H1 (cell line): ENCODE measurements around the gene PSMC2. TPM values are rescaled to one million over a fixed set of nuclear protein-coding genes. Genes with fewer than 3 reads are reported as not detected.

Experiments used
- CTCF ChIA-PET: fragments of 300-600 bp; sonication (Branson Sonifier 250); formaldehyde crosslinking; loops from one replicate; lab custom pipeline; 2021; ENCODE audit not compliant: partially characterized antibody; lab: Charles Lee
- POLR2A ChIA-PET: fragments of 300-600 bp; sonication (Branson Sonifier 250); formaldehyde crosslinking; loops from one replicate; lab custom pipeline; 2021; ENCODE audit warnings: inconsistent platforms; ENCODE audit not compliant: partially characterized antibody; lab: Charles Lee
- DNase-seq, 2 experiments: peaks; one replicate each; pipeline versions ENCODE4 v3.0.0 to v3.0.0-alpha.2; 2010 to 2022; ENCODE audit warnings: low spot score in 2 of 2, low read depth in 1 of 2, mixed read lengths in 1 of 2
- FAIRE-seq: peaks from 2 replicates; lab custom pipeline; 2011; peaks lifted over from hg19 to GRCh38; lab: Jason Lieb, UNC
- H2AFZ ChIP-seq: 2 replicates; pipeline ENCODE4 v1.8.1; 2012; ENCODE audit warnings: low read length, inconsistent platforms
- H2AK5ac ChIP-seq: 2 replicates; pipeline ENCODE4 v1.6.1; 2013; ENCODE audit warnings: low read depth, low read length
- H2BK120ac ChIP-seq: replicated peaks from 2 replicates; pipeline ENCODE3; 2013; ENCODE audit warnings: low read depth, low read length, inconsistent platforms
- H2BK12ac ChIP-seq: 2 replicates; pipeline ENCODE4 v1.6.1; 2013; ENCODE audit warnings: low read depth, low read length
- H2BK15ac ChIP-seq: 2 replicates; pipeline ENCODE4 v1.6.1; 2013; ENCODE audit warnings: low read length
- H2BK20ac ChIP-seq: 2 replicates; pipeline ENCODE4 v1.6.1; 2013; ENCODE audit warnings: low read length
- H2BK5ac ChIP-seq: 2 replicates; pipeline ENCODE4 v1.6.1; 2013; ENCODE audit warnings: low read depth, low read length
- H3K14ac ChIP-seq: 2 replicates; pipeline ENCODE4 v1.6.1; 2013; ENCODE audit warnings: inconsistent platforms; ENCODE audit not compliant: insufficient read length
- H3K18ac ChIP-seq: 2 replicates; pipeline ENCODE4 v1.6.1; 2013; ENCODE audit warnings: low read length; ENCODE audit errors: extremely low read depth
- H3K23ac ChIP-seq: 2 replicates; pipeline ENCODE4 v1.6.1; 2013; ENCODE audit warnings: inconsistent platforms; ENCODE audit not compliant: insufficient read length
- H3K23me2 ChIP-seq: 2 replicates; pipeline ENCODE4 v1.6.1; 2013; ENCODE audit warnings: low read depth, low read length
- H3K27ac ChIP-seq: 2 replicates; pipeline ENCODE4 v1.6.1; 2011; ENCODE audit warnings: low read depth, low read length, inconsistent platforms
- H3K27me3 ChIP-seq, 4 experiments: replicated peaks in 1 of 4; 1 replicate in 1 of 4; 2 replicates in 3 of 4; pipeline versions ENCODE4 v1.6.1 to v1.8.1; 2011 to 2013; ENCODE audit warnings: low read length in 3 of 4, mild to moderate bottlenecking in 3 of 4, inconsistent platforms in 2 of 4, mixed read lengths in 2 of 4, moderate library complexity in 1 of 4; ENCODE audit not compliant: control insufficient read depth in 3 of 4, insufficient read depth in 3 of 4; ENCODE audit errors: extremely low read depth in 1 of 4
- H3K36me3 ChIP-seq, 4 experiments: 2 replicates each; pipeline versions ENCODE4 v1.6.1 to v1.8.1; 2011 to 2013; ENCODE audit warnings: mild to moderate bottlenecking in 4 of 4, low read length in 3 of 4, moderate library complexity in 2 of 4, control low read depth in 1 of 4, inconsistent platforms in 1 of 4; ENCODE audit not compliant: insufficient read depth in 4 of 4, control insufficient read depth in 2 of 4
- H3K4ac ChIP-seq: replicated peaks from 2 replicates; pipeline ENCODE3; 2013; ENCODE audit warnings: low read length, low read depth, mixed read lengths, inconsistent platforms; ENCODE audit not compliant: insufficient read length
- H3K4me1 ChIP-seq, 4 experiments: replicated peaks in 1 of 4; 1 replicate in 1 of 4; 2 replicates in 3 of 4; pipeline versions ENCODE4 v1.6.1 to v1.8.1; 2011 to 2013; ENCODE audit warnings: low read length in 3 of 4, inconsistent platforms in 2 of 4, mixed read lengths in 1 of 4; ENCODE audit not compliant: insufficient read depth in 4 of 4, control insufficient read depth in 3 of 4
- H3K4me2 ChIP-seq, 2 experiments: 2 replicates each; pipeline versions ENCODE4 v1.6.1 to v1.8.1; 2011 to 2013; ENCODE audit warnings: low read depth in 2 of 2, low read length in 2 of 2, control low read depth in 1 of 2, inconsistent platforms in 1 of 2, mild to moderate bottlenecking in 1 of 2; ENCODE audit not compliant: insufficient read depth in 1 of 2
- H3K4me3 ChIP-seq, 4 experiments: fragments of 200-600, 300-600 bp in 1 of 4; sonication (generic), shearing (Covaris generic), sonication (Bioruptor Twin) in 1 of 4; 2 replicates each; pipeline versions ENCODE4 v1.5.1 to v1.8.1; 2011 to 2016; ENCODE audit warnings: low read length in 4 of 4, low read depth in 3 of 4, control low read depth in 2 of 4, inconsistent platforms in 2 of 4, mild to moderate bottlenecking in 2 of 4, mixed read lengths in 1 of 4, moderate library complexity in 1 of 4; ENCODE audit not compliant: insufficient read depth in 2 of 4; ENCODE audit errors: extremely low read depth in 1 of 4
- H3K56ac ChIP-seq: replicated peaks from 2 replicates; pipeline ENCODE3; 2013; ENCODE audit warnings: low read depth, mild to moderate bottlenecking, mixed read lengths, low read length, inconsistent platforms; ENCODE audit not compliant: insufficient read length
- H3K79me1 ChIP-seq: 2 replicates; pipeline ENCODE4 v1.6.1; 2013; ENCODE audit warnings: low read depth, low read length, control low read depth
- H3K79me2 ChIP-seq, 2 experiments: 2 replicates each; pipeline versions ENCODE4 v1.6.1 to v1.8.1; 2012 to 2013; ENCODE audit warnings: low read length in 2 of 2, mild to moderate bottlenecking in 2 of 2, inconsistent platforms in 1 of 2; ENCODE audit not compliant: insufficient read depth in 2 of 2, control insufficient read depth in 1 of 2
- H3K9ac ChIP-seq, 4 experiments: replicated peaks in 1 of 4; 1 replicate in 1 of 4; 2 replicates in 3 of 4; pipeline versions ENCODE4 v1.6.1 to v1.8.1; 2011 to 2013; ENCODE audit warnings: low read depth in 3 of 4, low read length in 3 of 4, control low read depth in 2 of 4, mild to moderate bottlenecking in 2 of 4, moderate library complexity in 2 of 4, inconsistent platforms in 1 of 4; ENCODE audit errors: extremely low read depth in 1 of 4
- H3K9me3 ChIP-seq, 2 experiments: 2 replicates each; pipeline versions ENCODE4 v1.6.1 to v1.8.1; 2012 to 2013; ENCODE audit warnings: mild to moderate bottlenecking in 2 of 2, moderate library complexity in 2 of 2, control low read depth in 1 of 2, inconsistent platforms in 1 of 2, low read depth in 1 of 2, low read length in 1 of 2, mixed read lengths in 1 of 2; ENCODE audit not compliant: insufficient read depth in 2 of 2
- H4K20me1 ChIP-seq, 2 experiments: replicated peaks in 1 of 2; 2 replicates each; pipeline versions ENCODE3 to v1.8.1; 2011 to 2013; ENCODE audit warnings: inconsistent platforms in 2 of 2, low read length in 2 of 2, mild to moderate bottlenecking in 1 of 2; ENCODE audit not compliant: insufficient read depth in 2 of 2, control insufficient read depth in 1 of 2
- H4K5ac ChIP-seq: 2 replicates; pipeline ENCODE4 v1.6.1; 2013; ENCODE audit warnings: low read length, low read depth, mixed read lengths, inconsistent platforms; ENCODE audit not compliant: insufficient read length
- H4K8ac ChIP-seq: 2 replicates; pipeline ENCODE4 v1.8.0; 2013; ENCODE audit warnings: mild to moderate bottlenecking, moderate library complexity, low read length, inconsistent platforms; ENCODE audit not compliant: insufficient read depth; ENCODE audit errors: extremely low read depth
- H4K91ac ChIP-seq: replicated peaks from 2 replicates; pipeline ENCODE3; 2013; ENCODE audit warnings: low read length, mixed read lengths, inconsistent platforms; ENCODE audit not compliant: insufficient read length
- CTCF ChIP-seq, 3 experiments: IDR thresholded peaks; 1 replicate in 2 of 3; 2 replicates in 1 of 3; pipeline versions ENCODE4 v1.5.1 to v1.6.1; 2011; ENCODE audit warnings: low read length in 3 of 3, mild to moderate bottlenecking in 3 of 3, inconsistent platforms in 2 of 3, low read depth in 1 of 3, moderate library complexity in 1 of 3; ENCODE audit not compliant: insufficient read depth in 1 of 3; ENCODE audit errors: control extremely low read depth in 1 of 3
- KDM1A ChIP-seq: fragments of 200-600, 300-600 bp; sonication (generic); IDR thresholded peaks from 2 replicates; pipeline ENCODE4 v1.7.1; 2016; ENCODE audit warnings: mild to moderate bottlenecking, low read length, borderline replicate concordance
- MAX ChIP-seq: IDR thresholded peaks from 2 replicates; pipeline ENCODE4 v1.6.1; 2012; ENCODE audit warnings: inconsistent platforms
- POU5F1 ChIP-seq: IDR thresholded peaks from 2 replicates; pipeline ENCODE4 v1.6.1; 2011; ENCODE audit warnings: low read depth, mild to moderate bottlenecking, low read length, moderate library complexity
- WGBS, 2 experiments: shearing (Covaris generic) in 1 of 2; methylation state at CpG; one replicate each; pipeline versions ENCODE4 v1.1.6 to v1.1.7; 2013 to 2015; ENCODE audit warnings: low lambda C conversion rate in 2 of 2, mixed read lengths in 2 of 2, inconsistent platforms in 1 of 2, low coverage in 1 of 2, missing lambda C conversion rate in 1 of 2; ENCODE audit not compliant: insufficient replicate concordance in 2 of 2, insufficient coverage in 1 of 2, insufficient read length in 1 of 2; ENCODE audit errors: extremely low coverage in 1 of 2, missing lambda C conversion rate in 1 of 2; 5-methylcytosine and 5-hydroxymethylcytosine counted together
- polyA plus RNA-seq, 7 experiments: library from polyadenylated mRNA; depleted of rRNA in 3 of 7; stranded (reverse) in 5 of 7; unstranded in 2 of 7; fragments of >200 nt in 5 of 7; fragments of 200-250 nt in 2 of 7; gene quantifications; 1 replicate in 5 of 7; 2 replicates in 1 of 7; 4 replicates in 1 of 7; pipeline versions ENCODE4 v1.2.1 to v1.2.3, GENCODE V29; 2011 to 2013; ENCODE audit warnings: missing spikeins in 2 of 7, mixed read lengths in 2 of 7
- total RNA-seq: library from RNA; stranded (reverse); fragmentation: NEBNext Ultra II Directional; extraction: Animal tissue kit (Norgen Biotek cat#: 25700); gene quantifications from 2 replicates; pipeline ENCODE4 v1.2.1, GENCODE V29; 2021

The PSMC2 gene
- total and polyA plus RNA-seq, 2 of the 8 experiments (the other 6 are each of a cell fraction or from before 2014, with no cell fraction given), result 80.9 to 141 TPM

- no peak overlapping the region for H2AFZ ChIP-seq
- no peaks in the 10 kb centered on the region for H3K79me2 ChIP-seq
- H3K4me1 ChIP-seq, result no peaks in the 10 kb centered on the region
- H3K18ac ChIP-seq, result no peak overlapping the region
- H3K36me3 ChIP-seq, result peaks cover 2 to 42% (median 30%) of the 10 kb centered on the region in 4 experiments; a peak in 7 of 8 replicates
- no peak overlapping the region for H2BK5ac ChIP-seq
- H3K4me2 ChIP-seq, result no peak overlapping the region
- H3K9me3 ChIP-seq, result no peaks in the 10 kb centered on the region
- no peak overlapping the region for H3K9ac ChIP-seq
- no peaks in the 10 kb centered on the region for H4K20me1 ChIP-seq
- no peak overlapping the region for H3K4ac ChIP-seq
- no peaks in the 10 kb centered on the region for H3K79me1 ChIP-seq
- 93% methylated on average over 5 of the region's 5 CpGs; no CpG with 5 or more reads in 1 of the 2 experiments for WGBS, 2 experiments
- DNase-seq (no peak), FAIRE-seq (no peak)
- H3K56ac ChIP-seq, result no peak overlapping the region
- H3K23me2 ChIP-seq, result no peaks in the 10 kb centered on the region
- H3K27ac ChIP-seq, result no peak overlapping the region
- H4K8ac ChIP-seq, result no peak overlapping the region
- no peak overlapping the region for H2BK12ac ChIP-seq
- H2AK5ac ChIP-seq, result no peak overlapping the region
- H2BK15ac ChIP-seq, result no peak overlapping the region
- no peak overlapping the region for H2BK120ac ChIP-seq
- H3K4me3 ChIP-seq, result no peak overlapping the region
- TF ChIP-seq POU5F1, result no peak
- no peak for TF ChIP-seq KDM1A
- TF ChIP-seq CTCF (IDR thresholded peaks at IDR 0.05; ENCODE audit: control extremely low read depth in 1 of 3, insufficient read depth in 1 of 3, low read depth in 1 of 3, low read length in 3 of 3), result no peak
- no peak for TF ChIP-seq MAX
- no peak overlapping the region for H4K91ac ChIP-seq
- CTCF ChIA-PET, result no interaction called here
- no peak overlapping the region for H4K5ac ChIP-seq
- H2BK20ac ChIP-seq, result no peak overlapping the region
- H3K23ac ChIP-seq, result no peak overlapping the region
- H3K14ac ChIP-seq, result no peak overlapping the region
- POLR2A ChIA-PET, result no interaction called here
- H3K27me3 ChIP-seq, result no peaks in the 10 kb centered on the region
Observed at GRCh38 chr7:103369432-103369831, 22.0 kb downstream of the PSMC2 start.
